Breast epithelium (tissue), 3 donors: ENCODE measurements around the gene PGM5.

Source experiments
- POLR2A ChIP-seq: fragments of 450-650 bp; IDR thresholded peaks from one replicate; pipeline ENCODE4 v1.6.1; 2016; ENCODE audit warnings: antibody characterized with exemption, mild to moderate bottlenecking, moderate library complexity
- TF ChIP-seq, protein P1 (sequence below), 3 donors: fragments of 450-650 bp; IDR thresholded peaks; one replicate each; pipeline ENCODE4 v1.5.1; 2016 to 2017; ENCODE audit warnings: antibody characterized with exemption in 3 of 3, mild to moderate bottlenecking in 3 of 3, moderate library complexity in 3 of 3

DNA sequence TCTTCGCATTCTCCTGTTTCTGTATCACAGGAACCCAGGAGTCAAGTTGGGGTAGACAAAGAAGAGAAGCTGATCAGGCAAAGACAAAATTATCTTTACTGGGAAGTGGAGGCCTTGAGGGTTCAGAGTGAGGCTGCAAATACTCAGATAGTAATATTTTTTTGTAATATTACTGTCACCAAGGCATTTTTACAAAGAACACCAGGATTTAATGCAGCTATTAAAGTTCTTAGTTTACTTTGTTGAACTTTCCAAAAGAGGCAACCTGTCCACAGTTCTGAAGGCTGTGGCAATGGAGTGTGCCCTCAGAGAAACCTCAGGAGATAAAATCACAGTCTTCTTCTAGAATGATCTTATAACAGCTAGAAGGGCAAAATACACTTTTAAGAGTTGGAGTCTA is 74.9 kb downstream of the PGM5 start:
- TF ChIP-seq, protein P1, sequence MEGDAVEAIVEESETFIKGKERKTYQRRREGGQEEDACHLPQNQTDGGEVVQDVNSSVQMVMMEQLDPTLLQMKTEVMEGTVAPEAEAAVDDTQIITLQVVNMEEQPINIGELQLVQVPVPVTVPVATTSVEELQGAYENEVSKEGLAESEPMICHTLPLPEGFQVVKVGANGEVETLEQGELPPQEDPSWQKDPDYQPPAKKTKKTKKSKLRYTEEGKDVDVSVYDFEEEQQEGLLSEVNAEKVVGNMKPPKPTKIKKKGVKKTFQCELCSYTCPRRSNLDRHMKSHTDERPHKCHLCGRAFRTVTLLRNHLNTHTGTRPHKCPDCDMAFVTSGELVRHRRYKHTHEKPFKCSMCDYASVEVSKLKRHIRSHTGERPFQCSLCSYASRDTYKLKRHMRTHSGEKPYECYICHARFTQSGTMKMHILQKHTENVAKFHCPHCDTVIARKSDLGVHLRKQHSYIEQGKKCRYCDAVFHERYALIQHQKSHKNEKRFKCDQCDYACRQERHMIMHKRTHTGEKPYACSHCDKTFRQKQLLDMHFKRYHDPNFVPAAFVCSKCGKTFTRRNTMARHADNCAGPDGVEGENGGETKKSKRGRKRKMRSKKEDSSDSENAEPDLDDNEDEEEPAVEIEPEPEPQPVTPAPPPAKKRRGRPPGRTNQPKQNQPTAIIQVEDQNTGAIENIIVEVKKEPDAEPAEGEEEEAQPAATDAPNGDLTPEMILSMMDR (IDR thresholded peaks at IDR 0.05), result no peak
- TF ChIP-seq POLR2A, result no peak
